Activated gamma-delta T cell (primary cell): ENCODE measurements around the gene NFAM1.

Source experiments
- DNase-seq: peaks from one replicate; lab custom pipeline; 2025; lab: John Stamatoyannopoulos, UW

NFAM1 gene

GRCh38 chr22:42416671-42417230, 15.5 kb downstream of the NFAM1 start:
- DNase-seq = no peak

DNA sequence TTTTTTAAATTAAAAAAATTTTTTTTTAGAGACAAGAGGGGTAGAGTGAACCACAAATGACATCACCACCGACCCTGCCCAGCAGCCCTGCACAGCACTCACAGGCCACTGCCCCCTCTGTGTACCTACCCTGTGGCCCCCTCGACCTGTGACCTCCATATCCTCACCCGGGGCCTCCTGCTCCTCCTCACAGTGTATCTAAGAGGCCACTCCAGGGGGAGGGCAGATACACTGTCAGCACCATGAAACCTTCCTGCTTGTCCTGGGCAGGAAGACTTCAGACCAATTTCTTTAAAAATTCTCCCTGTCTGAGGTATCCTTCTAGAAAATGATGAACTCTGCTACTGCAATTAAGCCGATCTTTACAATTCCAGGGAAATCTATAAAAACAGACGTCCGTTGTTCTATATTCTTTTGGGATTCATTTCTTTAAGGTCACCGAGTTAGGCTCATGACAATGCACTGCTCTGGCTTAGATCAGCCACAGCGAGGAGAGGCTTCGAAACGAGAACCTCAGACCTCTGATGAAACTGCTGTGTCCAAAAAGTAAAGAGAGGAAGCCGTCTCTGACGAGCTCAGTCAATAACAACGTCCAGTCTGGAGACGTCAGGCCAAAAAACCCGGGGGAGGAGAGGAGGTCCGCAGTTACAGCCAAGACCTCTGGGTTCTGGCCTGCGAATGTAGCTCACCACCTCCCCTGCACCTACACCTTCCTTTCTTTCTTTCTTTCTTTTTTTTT, 17.5 kb downstream of the NFAM1 start:
- no peak for DNase-seq

GRCh38 chr22:42414021-42414420, 18.2 kb downstream of the NFAM1 start:
- DNase-seq = no peak

- DNase-seq = no peak
Measured at GRCh38 chr22:42412744-42413333, 19.4 kb downstream of the NFAM1 start.

- DNase-seq = no peak
Measured at GRCh38 chr22:42410708-42411107, 21.5 kb downstream of the NFAM1 start.

DNA sequence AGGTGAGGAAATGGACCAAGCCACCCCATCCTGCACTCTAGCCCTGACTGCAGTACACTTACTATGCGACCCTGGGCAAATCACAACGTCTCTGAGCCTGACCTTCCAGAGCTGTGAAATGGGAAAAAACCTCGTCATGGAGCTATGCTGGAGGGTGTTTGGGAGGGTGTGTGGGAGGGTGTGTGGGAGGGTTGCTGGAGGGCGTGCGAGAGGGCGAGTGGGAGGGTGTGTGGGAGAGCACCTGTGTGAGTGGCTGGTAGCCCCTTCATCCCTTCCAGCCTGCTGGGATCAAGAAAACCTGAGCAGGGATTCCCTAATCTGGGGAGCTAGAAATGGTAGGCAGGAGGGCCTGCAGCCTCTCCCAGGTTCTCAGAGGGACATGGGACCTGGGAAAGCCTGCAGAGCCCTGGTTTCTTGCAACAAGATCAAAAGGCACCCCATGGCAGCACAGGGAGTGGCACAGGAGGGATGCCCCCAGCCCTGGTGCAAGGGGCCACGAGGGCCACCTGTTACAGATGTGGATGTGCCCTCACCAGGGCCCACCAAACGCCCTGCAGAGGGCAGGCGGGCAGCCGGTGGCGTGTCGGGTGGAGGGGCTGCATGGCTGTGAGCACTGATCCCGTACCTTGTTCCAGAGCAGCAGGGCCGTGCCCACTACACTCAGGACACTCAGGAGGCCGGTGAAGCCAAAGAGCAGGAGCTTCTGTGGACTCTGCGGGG, 23.2 kb downstream of the NFAM1 start:
- no peak for DNase-seq

- DNase-seq = no peak
Measured at GRCh38 chr22:42408276-42408675, 23.9 kb downstream of the NFAM1 start.

GRCh38 chr22:42404266-42404665, 27.9 kb downstream of the NFAM1 start:
- no peak for DNase-seq

DNA sequence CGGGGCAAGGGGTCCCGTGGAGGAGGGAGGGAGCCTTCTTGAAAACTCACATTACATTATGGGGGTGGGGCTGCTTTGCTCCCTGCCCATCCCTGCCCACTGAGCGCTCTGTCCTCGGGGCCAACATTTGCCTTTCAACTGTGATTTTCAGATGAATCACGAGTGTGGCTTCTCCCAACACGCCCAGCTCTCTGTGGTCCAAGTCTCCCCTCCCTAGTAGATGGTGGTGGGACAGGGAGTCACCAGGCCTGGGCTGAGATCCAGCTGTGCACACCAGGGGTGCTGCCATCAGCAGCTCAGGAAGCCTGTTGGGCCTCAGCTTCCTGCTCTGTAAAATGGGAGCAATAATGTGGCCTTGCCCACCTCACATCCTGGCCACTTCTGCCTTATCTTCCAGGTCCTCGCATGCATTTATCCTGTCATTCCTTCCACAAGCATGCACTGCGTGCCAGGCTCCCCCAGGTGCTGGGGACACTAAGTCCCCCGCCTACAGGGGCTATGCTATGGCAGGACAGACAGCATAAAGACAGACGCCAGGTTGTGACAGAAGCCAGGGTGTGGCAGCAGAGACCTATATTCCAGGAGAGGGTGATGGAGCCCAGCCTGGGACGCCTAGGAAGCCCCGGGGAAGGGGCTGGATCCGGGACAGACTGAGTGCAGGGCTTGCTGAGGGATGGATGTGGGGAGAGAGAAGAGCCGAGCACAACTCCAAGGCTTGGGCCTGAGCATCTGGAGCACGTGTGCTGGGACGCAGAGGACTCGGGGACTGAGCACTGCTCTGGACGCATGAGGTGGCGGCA, 30.5 kb downstream of the NFAM1 start:
- no peak for DNase-seq

- no peak for DNase-seq
Measured at GRCh38 chr22:42400811-42401534, 31.2 kb downstream of the NFAM1 start.

- no peak for DNase-seq
Measured at GRCh38 chr22:42399315-42400271, 32.6 kb downstream of the NFAM1 start.

- no peak for DNase-seq
Measured at GRCh38 chr22:42397332-42398249, 34.6 kb downstream of the NFAM1 start.

- no peak for DNase-seq
Measured at GRCh38 chr22:42396621-42397331, 35.4 kb downstream of the NFAM1 start.

DNA sequence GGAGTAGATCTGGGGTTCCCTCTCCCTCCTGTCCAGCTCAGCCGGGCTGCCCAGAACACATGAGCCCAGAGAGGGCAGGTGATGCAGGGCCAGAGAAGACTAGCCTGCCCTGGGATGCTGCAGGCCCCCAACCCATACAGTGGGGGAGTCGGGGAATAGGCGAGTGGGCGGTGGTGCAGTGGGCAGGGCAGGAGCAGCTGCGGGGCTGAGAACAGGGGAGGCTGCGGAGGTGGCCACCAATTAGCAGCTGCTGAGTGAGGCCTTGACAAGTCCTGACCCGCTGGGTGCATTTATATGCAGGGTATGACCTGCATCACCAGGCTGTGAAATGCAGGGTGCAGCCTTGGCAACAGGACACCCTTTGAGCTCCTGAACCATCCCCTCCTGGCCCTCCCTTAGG, 43.1 kb downstream of the NFAM1 start:
- no peak for DNase-seq

DNA sequence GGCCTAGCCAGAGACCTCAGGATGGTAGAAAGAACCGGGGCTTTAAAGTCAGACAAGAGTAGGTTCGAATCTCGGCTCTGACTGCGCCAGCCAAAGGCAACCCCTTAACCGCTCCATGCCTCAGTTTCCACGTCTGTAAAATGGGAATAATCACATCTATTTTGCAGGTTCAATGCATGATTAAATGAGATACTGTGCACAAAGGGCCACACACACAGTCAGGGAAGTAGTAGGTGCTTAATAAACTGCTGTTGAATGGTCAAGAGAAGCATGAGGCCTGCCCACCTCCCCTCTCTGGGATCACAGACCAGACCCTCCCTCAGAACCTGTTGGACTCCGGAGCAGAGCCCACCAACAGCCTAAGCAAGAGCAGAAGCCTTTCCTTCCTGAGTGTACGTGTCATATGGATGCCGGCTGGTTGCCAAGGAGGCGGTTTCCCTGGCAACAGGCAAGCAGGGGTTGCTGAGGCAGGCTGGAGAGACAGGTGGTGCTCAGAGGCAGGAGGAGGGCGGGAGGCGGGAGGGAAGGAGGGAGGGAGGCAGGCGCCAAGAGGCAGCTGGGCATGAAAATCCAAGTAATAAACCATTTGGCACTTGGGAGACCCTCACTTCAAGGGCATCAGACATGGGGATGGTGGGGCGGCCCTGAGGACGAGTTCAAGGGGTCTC, 43.9 kb downstream of the NFAM1 start:
- DNase-seq = no peak

DNA sequence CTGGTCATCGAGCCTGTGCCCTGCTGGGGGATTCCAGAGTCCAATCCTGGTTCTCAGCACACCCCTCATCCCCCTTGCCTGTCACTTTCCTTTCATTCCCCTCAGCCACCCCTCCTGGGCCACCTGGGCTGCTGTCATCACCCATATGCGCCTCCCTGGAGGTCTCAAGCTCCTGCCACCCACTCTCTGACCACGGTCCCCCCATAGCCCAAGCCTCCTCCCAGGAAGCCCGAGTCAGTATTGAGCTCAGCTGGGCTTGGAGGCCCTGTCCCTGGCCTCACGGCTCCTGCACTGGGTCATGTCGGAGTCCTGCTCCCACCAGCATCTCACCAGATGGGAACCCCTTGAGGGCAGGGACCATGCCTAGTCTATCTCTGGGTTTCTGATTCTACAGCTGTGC, 44.6 kb downstream of the NFAM1 start:
- DNase-seq = no peak

GRCh38 chr22:42385696-42386095, 46.5 kb downstream of the NFAM1 start:
- no peak for DNase-seq

- no peak for DNase-seq
Measured at GRCh38 chr22:42384506-42384905, 47.7 kb downstream of the NFAM1 start.
